Measurements from ENCODE around the gene C16orf96. TPM values are rescaled to one million over a fixed set of nuclear protein-coding genes. Genes with fewer than 3 reads are reported as not detected.

The C16orf96 gene
- total and polyA plus RNA-seq, 2 of the 8 experiments (the other 6 are each of a cell fraction or from before 2014, with no cell fraction given), result 1.0 to 1.3 TPM

- DNase-seq (ENCODE audit: low read depth in 1 of 2, low spot score in 2 of 2) (no peak), FAIRE-seq (no peak)
- Histone ChIP-seq H2BK15ac (ENCODE audit: low read length) (no peak overlapping the region), H3K4me1 (replicated peaks in 1 of 4; ENCODE audit: control insufficient read depth in 3 of 4, insufficient read depth in 4 of 4, low read length in 3 of 4) (no peaks in the 10 kb centered on the region; a peak in 1 of 7 replicates), H2AFZ (ENCODE audit: low read length) (no peak overlapping the region), H3K18ac (ENCODE audit: extremely low read depth, low read length) (no peak overlapping the region), H3K9me3 (ENCODE audit: insufficient read depth in 2 of 2, low read depth in 1 of 2, low read length in 1 of 2) (no peaks in the 10 kb centered on the region), H4K91ac (replicated peaks; ENCODE audit: insufficient read length, low read length) (no peak overlapping the region), H2AK5ac (ENCODE audit: low read depth, low read length) (no peak overlapping the region), H3K9ac (replicated peaks in 1 of 4; ENCODE audit: extremely low read depth in 1 of 4, low read depth in 3 of 4, low read length in 3 of 4) (no peak overlapping the region), H4K5ac (ENCODE audit: insufficient read length, low read depth, low read length) (no peak overlapping the region), H3K79me2 (ENCODE audit: control insufficient read depth in 1 of 2, insufficient read depth in 2 of 2, low read length in 2 of 2) (peaks cover 10 to 74% of the 10 kb centered on the region in 2 experiments), H2BK5ac (ENCODE audit: low read depth, low read length) (no peak overlapping the region), H3K36me3 (ENCODE audit: control insufficient read depth in 2 of 4, insufficient read depth in 4 of 4, low read length in 3 of 4) (peaks cover 0 to 6% (median under 1%) of the 10 kb centered on the region in 4 experiments; a peak in 2 of 8 replicates), H3K27ac (ENCODE audit: low read depth, low read length) (no peak overlapping the region), H3K79me1 (ENCODE audit: low read depth, low read length) (peaks cover 18% of the 10 kb centered on the region), H3K56ac (replicated peaks; ENCODE audit: insufficient read length, low read depth, low read length) (no peak overlapping the region), H4K20me1 (replicated peaks in 1 of 2; ENCODE audit: control insufficient read depth in 1 of 2, insufficient read depth in 2 of 2, low read length in 2 of 2) (peaks cover 4% of the 10 kb centered on the region in 2 experiments), H4K8ac (ENCODE audit: extremely low read depth, insufficient read depth, low read length) (no peak overlapping the region), H3K23me2 (ENCODE audit: low read depth, low read length) (no peaks in the 10 kb centered on the region), H2BK120ac (replicated peaks; ENCODE audit: low read depth, low read length) (no peak overlapping the region), H3K23ac (ENCODE audit: insufficient read length) (no peak overlapping the region), H2BK12ac (ENCODE audit: low read depth, low read length) (no peak overlapping the region), H3K14ac (ENCODE audit: insufficient read length) (no peak overlapping the region), H3K4me2 (ENCODE audit: insufficient read depth in 1 of 2, low read depth in 2 of 2, low read length in 2 of 2) (no peak overlapping the region), H3K27me3 (replicated peaks in 1 of 4; ENCODE audit: control insufficient read depth in 3 of 4, extremely low read depth in 1 of 4, insufficient read depth in 3 of 4, low read length in 3 of 4) (no peaks in the 10 kb centered on the region), H2BK20ac (ENCODE audit: low read length) (no peak overlapping the region), H3K4ac (replicated peaks; ENCODE audit: insufficient read length, low read depth, low read length) (no peak overlapping the region), H3K4me3 (ENCODE audit: extremely low read depth in 1 of 4, insufficient read depth in 2 of 4, low read depth in 3 of 4, low read length in 4 of 4) (no peak overlapping the region)
- 85% methylated on average over 1 of the region's 1 CpG; no CpG with 5 or more reads in 1 of the 2 experiments for WGBS, 2 experiments (ENCODE audit: extremely low coverage in 1 of 2, insufficient coverage in 1 of 2, insufficient read length in 1 of 2, insufficient replicate concordance in 2 of 2, low coverage in 1 of 2, low lambda C conversion rate in 2 of 2, missing lambda C conversion rate in 1 of 2)
- ChIA-PET CTCF (ENCODE audit: partially characterized antibody) (interaction anchor here (0.7 to 1.0 kb wide), 2 partner anchors 14 to 45 kb away, joined by 3 read pairs; no protein-coding TSS in a partner anchor), POLR2A (ENCODE audit: partially characterized antibody) (interaction anchor here (0.8 to 1.1 kb wide), 2 partner anchors 11 to 130 kb away, joined by 3 read pairs; no protein-coding TSS in a partner anchor)
- TF ChIP-seq SAP30 (IDR thresholded peaks at IDR 0.05; ENCODE audit: insufficient read depth, insufficient replicate concordance, low read length) (no peak), RBBP5 (IDR thresholded peaks at IDR 0.05; ENCODE audit: borderline replicate concordance, low read depth, low read length) (no peak), SUZ12 (IDR thresholded peaks at IDR 0.05; ENCODE audit: low read length) (no peak), KDM1A (IDR thresholded peaks at IDR 0.05; ENCODE audit: borderline replicate concordance, low read length) (no peak)
Measured at GRCh38 chr16:4631444-4631843, 75.3 kb downstream of the C16orf96 start.

Data from H1 (cell line).